NK-92 (cell line): ENCODE data around the gene CYB5A.

Experiments used
- DNase-seq: peaks from one replicate; lab custom pipeline; 2025; ENCODE audit not compliant: unreplicated experiment; lab: John Stamatoyannopoulos, UW

CYB5A gene

DNA sequence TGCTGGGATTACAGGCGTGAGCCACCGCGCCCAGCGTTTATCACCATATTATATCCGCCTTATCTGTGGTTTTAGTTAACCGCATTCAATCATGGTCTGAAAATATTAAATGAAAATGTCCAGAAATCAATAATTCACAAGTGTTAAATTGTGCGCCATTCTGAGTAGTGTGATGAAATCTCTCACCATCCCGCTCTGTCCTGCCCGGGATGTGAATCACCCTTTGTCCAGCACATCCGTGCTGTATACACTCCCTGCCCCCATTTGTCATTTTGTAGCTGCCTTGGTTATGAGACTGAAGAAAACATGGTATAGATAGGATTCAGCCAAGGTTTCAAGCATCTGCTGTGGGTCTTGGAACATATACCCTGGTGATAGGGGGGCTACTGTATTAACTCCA lies 72.7 kb downstream of the CYB5A start:
- DNase-seq, result no peak

DNA sequence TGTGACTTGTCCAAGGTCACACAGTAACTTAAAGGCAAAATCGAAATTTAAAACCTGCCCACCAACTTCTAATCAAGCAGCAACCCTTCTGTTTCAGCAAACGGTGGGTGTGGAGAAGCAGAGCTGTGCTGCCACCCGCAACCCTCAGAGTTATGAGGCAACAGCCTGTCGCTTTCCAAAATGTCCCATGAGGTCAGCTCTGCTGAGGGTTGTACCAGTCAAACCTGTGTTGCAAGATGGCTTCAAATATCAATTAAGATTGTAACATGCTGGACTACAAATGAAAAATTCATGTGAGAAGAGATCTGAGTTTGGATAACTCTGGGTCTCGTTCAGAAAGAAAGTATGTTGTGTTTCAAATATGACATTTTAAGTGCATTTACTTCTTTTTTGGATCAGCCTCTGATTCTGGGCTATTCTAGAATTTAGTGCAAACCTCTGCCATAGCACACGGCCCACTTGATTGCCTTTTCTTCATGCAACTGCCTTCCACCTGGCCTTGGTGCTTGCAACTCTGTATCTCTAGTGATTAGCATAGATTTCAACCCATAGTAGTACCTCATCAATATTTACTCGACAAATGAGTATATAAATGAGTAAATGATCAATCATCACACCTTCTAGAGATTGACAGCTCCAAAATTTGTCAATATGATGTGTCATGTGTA lies 74.2 kb downstream of the CYB5A start:
- no peak for DNase-seq

DNA sequence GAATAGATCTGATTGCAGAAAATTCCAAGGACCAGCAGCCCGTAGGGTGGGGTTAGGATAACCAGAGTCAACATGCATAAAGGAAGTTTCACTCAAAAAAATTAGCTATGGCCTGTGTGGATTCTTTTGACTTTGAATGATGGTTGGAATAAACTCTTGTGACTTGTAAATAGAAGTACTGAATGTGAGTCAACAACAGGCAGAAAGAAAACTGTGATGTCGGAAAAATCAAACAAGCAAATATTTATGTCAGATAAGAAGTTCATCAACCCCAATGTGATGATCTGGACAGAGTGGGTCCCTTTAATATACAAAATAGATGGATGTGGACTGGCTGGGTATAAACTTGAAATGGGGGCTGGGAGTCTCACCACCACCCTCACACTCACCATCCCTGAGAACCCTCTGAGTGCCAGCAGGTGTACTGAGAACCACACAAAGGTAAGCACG lies 75.1 kb downstream of the CYB5A start:
- no peak for DNase-seq

DNA sequence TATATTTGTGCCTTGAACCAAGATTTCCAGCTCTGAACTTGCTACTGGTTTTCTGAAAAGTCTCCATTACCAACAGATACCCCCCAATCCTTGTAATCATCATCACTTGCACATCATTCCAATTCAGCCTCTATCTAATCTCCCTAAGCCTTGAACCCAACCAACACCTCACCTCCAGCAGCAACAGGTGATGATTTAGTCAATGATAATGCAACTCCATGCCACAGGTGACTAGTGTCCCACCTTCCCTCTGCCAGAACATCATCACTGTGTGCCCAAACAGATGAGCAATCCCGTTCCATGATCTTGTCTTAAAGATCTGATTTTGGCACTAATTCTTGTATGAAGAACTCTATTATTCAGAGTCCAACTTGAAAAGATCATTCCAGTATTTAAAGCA lies 75.9 kb downstream of the CYB5A start:
- no peak for DNase-seq

DNA sequence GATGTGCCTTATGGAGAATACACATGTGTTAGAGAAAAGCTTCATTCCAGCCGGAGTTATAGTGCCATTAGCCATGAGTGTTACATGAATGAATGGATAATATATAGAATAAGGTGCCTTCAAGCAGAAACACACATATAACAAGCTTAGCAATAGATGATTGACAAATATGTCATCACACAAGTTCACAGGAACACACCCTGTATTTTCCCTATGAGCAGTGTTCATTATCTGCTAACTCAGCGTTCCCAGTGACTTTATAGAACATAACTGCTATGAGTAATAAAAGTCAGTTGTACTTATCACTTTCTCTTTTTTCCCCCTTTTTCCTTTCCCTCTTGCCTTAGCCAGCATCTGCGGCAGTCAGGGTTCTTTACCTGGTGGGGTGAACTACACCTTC lies 78.3 kb downstream of the CYB5A start:
- no peak for DNase-seq

DNA sequence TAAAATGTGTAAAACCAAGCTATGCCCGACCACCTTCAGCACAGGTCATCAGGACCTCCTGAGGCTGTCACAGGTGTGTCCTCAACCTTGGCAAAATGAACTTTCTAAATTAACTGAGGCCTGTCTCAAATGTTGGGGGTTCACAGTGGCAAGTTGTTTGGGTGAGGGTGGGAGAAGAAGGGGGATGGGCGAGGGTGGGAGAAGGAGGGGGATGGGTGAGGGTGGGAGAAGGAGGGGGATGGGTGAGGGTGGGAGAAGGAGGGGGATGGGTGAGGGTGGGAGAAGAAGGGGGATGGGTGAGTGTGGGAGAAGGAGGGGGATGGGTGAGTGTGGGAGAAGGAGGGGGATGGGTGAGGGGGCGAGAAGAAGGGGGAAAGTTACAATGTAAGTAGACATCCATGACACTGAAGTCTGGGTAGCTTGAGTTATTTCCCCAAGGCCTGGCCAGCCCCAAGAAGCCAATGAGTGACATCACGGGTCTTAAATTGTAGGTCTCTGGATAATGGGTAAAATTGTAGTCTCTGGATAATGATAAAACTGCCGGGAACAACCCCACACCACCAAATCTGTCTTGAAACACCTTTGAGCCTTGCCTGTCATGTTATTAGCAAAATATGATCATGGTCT lies 87.1 kb downstream of the CYB5A start:
- no peak for DNase-seq

DNA sequence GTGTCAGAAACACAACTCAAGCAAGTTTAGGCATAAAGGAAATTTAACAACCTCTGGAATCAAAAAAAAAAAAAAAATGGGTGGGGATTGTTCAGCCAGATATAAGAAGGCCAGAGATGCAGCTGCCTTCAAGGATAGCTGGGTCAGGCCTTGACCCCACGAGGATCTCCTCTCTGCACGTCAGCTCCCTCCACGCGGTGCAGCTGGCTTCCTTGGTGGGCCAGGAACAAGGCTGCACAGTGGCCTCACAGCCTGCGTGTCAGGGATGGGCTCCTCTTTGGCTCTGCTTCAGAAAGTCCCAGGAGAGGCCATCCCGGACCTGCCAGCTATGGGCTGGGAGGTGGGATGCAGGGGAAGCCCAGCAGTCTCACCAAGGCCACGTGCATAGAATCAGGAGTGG lies 88.0 kb downstream of the CYB5A start:
- DNase-seq, result no peak
